CD8-positive, alpha-beta memory T cell (primary cell): Measurements from ENCODE around the gene JCHAIN. TPM values are rescaled to one million over a fixed set of nuclear protein-coding genes. Genes with fewer than 3 reads are reported as not detected.
"Not testable (repeated sequence)": the region's sequence is repeated elsewhere in the genome, so short reads cannot be mapped to it uniquely, and the experiment has no call there.

Experiments used
- CTCF ChIA-PET: fragments of 350-600 bp; sonication (Branson Sonifier 250); formaldehyde crosslinking; loops from one replicate; lab custom pipeline; 2021; ENCODE audit warnings: antibody characterized with exemption; lab: Charles Lee
- POLR2A ChIA-PET: fragments of 350-600 bp; sonication (Branson Sonifier 250); formaldehyde crosslinking; loops from one replicate; lab custom pipeline; 2021; ENCODE audit warnings: antibody characterized with exemption; lab: Charles Lee
- DNase-seq, 5 donors: peaks; one replicate each; pipeline versions ENCODE4 v3.0.0 to v3.0.0-alpha.2; 2020 to 2022; ENCODE audit warnings: mixed read lengths in 1 of 5
- H3K27ac ChIP-seq: one replicate; pipeline ENCODE4 v1.7.0; 2013; ENCODE audit warnings: low read depth, mild to moderate bottlenecking, low read length, moderate library complexity
- H3K27me3 ChIP-seq: 2 replicates; pipeline ENCODE4 v1.7.0; 2013; ENCODE audit warnings: low read length, mild to moderate bottlenecking; ENCODE audit not compliant: insufficient read depth, poor library complexity, severe bottlenecking
- H3K36me3 ChIP-seq: 2 replicates; pipeline ENCODE4 v1.7.0; 2013; ENCODE audit warnings: mild to moderate bottlenecking, low read length, moderate library complexity; ENCODE audit not compliant: insufficient read depth
- H3K4me1 ChIP-seq: 2 replicates; pipeline ENCODE4 v1.7.0; 2013; ENCODE audit warnings: mild to moderate bottlenecking, low read length, moderate library complexity; ENCODE audit not compliant: insufficient read depth
- H3K4me3 ChIP-seq: 2 replicates; pipeline ENCODE4 v1.7.0; 2013; ENCODE audit warnings: mild to moderate bottlenecking, low read length
- H3K9me3 ChIP-seq: 2 replicates; pipeline ENCODE4 v1.7.0; 2013; ENCODE audit warnings: mild to moderate bottlenecking, low read length
- H3K27ac Mint-ChIP-seq, 8 donors: one replicate each; pipeline ENCODE4 v1.8.0; 2020 to 2021; ENCODE audit warnings: mixed read lengths in 8 of 8, mild to moderate bottlenecking in 6 of 8, inconsistent platforms in 3 of 8, moderate library complexity in 3 of 8
- H3K27me3 Mint-ChIP-seq, 2 donors: one replicate each; pipeline ENCODE4 v1.8.0; 2020 to 2021; ENCODE audit warnings: mixed read lengths in 2 of 2, mild to moderate bottlenecking in 1 of 2, moderate library complexity in 1 of 2
- H3K36me3 Mint-ChIP-seq, 3 donors: one replicate each; pipeline ENCODE4 v1.8.0; 2020 to 2021; ENCODE audit warnings: mixed read lengths in 3 of 3, inconsistent platforms in 1 of 3, mild to moderate bottlenecking in 1 of 3
- H3K4me1 Mint-ChIP-seq, 3 donors: one replicate each; pipeline ENCODE4 v1.8.0; 2020 to 2021; ENCODE audit warnings: mixed read lengths in 3 of 3, inconsistent platforms in 1 of 3, mild to moderate bottlenecking in 1 of 3
- H3K4me3 Mint-ChIP-seq, 7 donors: one replicate each; pipeline ENCODE4 v1.8.0; 2020 to 2021; ENCODE audit warnings: mixed read lengths in 7 of 7, mild to moderate bottlenecking in 6 of 7, moderate library complexity in 4 of 7, inconsistent platforms in 2 of 7
- H3K9me3 Mint-ChIP-seq, 5 donors: one replicate each; pipeline ENCODE4 v1.8.0; 2020 to 2022; ENCODE audit warnings: mixed read lengths in 5 of 5, mild to moderate bottlenecking in 3 of 5, moderate library complexity in 2 of 5, inconsistent platforms in 1 of 5
- polyA plus RNA-seq: library from polyadenylated mRNA; unstranded; fragments of 300-500 nt; fragmentation: Illumina TruSeq; gene quantifications from one replicate; pipeline ENCODE4 v1.2.3, GENCODE V29; 2021
- total RNA-seq, 2 experiments: library from RNA; stranded (reverse); gene quantifications; one replicate each; pipeline ENCODE4 v1.2.3, GENCODE V29; 2021

Gene JCHAIN
- total and polyA plus RNA-seq, 3 experiments from 2014 or later = not detected

- Histone ChIP-seq H3K9me3 (no peaks in the 10 kb centered on the region), H3K27me3 (no peaks in the 10 kb centered on the region), H3K4me1 (no peaks in the 10 kb centered on the region), H3K4me3 (no peak overlapping the region), H3K36me3 (no peaks in the 10 kb centered on the region), H3K27ac (no peak overlapping the region)
- Mint-ChIP-seq H3K27me3 (no peaks in the 10 kb centered on the region), H3K4me3 (no peak overlapping the region), H3K36me3 (no peaks in the 10 kb centered on the region), H3K27ac (peak overlapping the region in 1 of 8 donors; percentile 34), H3K9me3 (no peaks in the 10 kb centered on the region), H3K4me1 (no peaks in the 10 kb centered on the region)
- POLR2A ChIA-PET = no interaction called here
- CTCF ChIA-PET = no interaction called here
- DNase-seq = no peak
Observed at GRCh38 chr4:70660106-70660505, 6.2 kb downstream of the JCHAIN start.

DNA sequence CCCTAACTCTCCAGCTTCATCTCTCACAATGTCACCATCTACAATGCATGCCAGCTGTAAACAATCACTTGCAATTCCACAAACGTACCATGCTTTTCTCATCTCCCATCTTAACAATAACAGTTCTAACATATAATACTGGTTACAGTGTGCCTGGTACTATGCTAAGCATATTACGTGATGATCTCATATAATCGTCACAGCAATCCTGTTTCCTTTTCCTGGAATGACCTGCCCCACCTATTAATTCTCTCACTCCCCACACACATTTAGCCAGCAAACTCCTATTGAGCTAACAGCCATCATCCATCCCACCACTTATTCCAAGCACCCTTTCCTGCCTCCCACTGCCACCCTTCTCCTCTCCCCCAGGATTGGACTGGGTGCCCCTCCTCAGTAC, 7.9 kb downstream of the JCHAIN start:
- no peak for DNase-seq
- no peaks in the 10 kb centered on the region for H3K27me3 Mint-ChIP-seq
- ChIA-PET CTCF (no interaction called here), POLR2A (no interaction called here)
- Histone ChIP-seq H3K4me1 (no peaks in the 10 kb centered on the region), H3K36me3 (no peaks in the 10 kb centered on the region), H3K4me3 (no peak overlapping the region), H3K9me3 (no peaks in the 10 kb centered on the region), H3K27ac (no peak overlapping the region), H3K27me3 (no peaks in the 10 kb centered on the region)
- H3K4me1 Mint-ChIP-seq = no peaks in the 10 kb centered on the region
- no peak overlapping the region for H3K27ac Mint-ChIP-seq
- H3K4me3 Mint-ChIP-seq = no peak overlapping the region
- H3K9me3 Mint-ChIP-seq = no peaks in the 10 kb centered on the region
- no peaks in the 10 kb centered on the region for H3K36me3 Mint-ChIP-seq

- no peaks in the 10 kb centered on the region for H3K27me3 ChIP-seq
- H3K27ac ChIP-seq = no peak overlapping the region
- DNase-seq = no peak
- H3K4me3 ChIP-seq = no peak overlapping the region
- ChIA-PET CTCF (interaction anchor here (1.3 kb wide), 1 partner anchor 9 kb away, joined by 4 read pairs; no protein-coding TSS in a partner anchor), POLR2A (no interaction called here)
- no peaks in the 10 kb centered on the region for H3K27me3 Mint-ChIP-seq
- no peaks in the 10 kb centered on the region for H3K4me1 Mint-ChIP-seq
- H3K9me3 ChIP-seq = no peaks in the 10 kb centered on the region
- no peak overlapping the region for H3K27ac Mint-ChIP-seq
- H3K4me1 ChIP-seq = no peaks in the 10 kb centered on the region
- no peaks in the 10 kb centered on the region for H3K36me3 ChIP-seq
- no peaks in the 10 kb centered on the region for H3K9me3 Mint-ChIP-seq
- H3K36me3 Mint-ChIP-seq = no peaks in the 10 kb centered on the region
- H3K4me3 Mint-ChIP-seq = no peak overlapping the region
Observed at GRCh38 chr4:70657326-70657725, 9.0 kb downstream of the JCHAIN start.

- Histone ChIP-seq H3K9me3 (no peaks in the 10 kb centered on the region), H3K27ac (no peak overlapping the region), H3K4me3 (no peak overlapping the region), H3K36me3 (no peaks in the 10 kb centered on the region), H3K27me3 (no peaks in the 10 kb centered on the region), H3K4me1 (no peaks in the 10 kb centered on the region)
- Mint-ChIP-seq H3K27me3 (peaks cover 0 to 5% of the 10 kb centered on the region in 2 donors), H3K27ac (no peak overlapping the region), H3K9me3 (no peaks in the 10 kb centered on the region), H3K36me3 (no peaks in the 10 kb centered on the region), H3K4me3 (no peak overlapping the region), H3K4me1 (peaks cover 0 to 5% (median 0%) of the 10 kb centered on the region in 3 donors)
- DNase-seq = no peak
- ChIA-PET CTCF (no interaction called here), POLR2A (no interaction called here)
Observed at GRCh38 chr4:70654605-70655011, 11.7 kb downstream of the JCHAIN start.

- Histone ChIP-seq H3K4me1 (no peaks in the 10 kb centered on the region), H3K27me3 (no peaks in the 10 kb centered on the region), H3K36me3 (no peaks in the 10 kb centered on the region), H3K27ac (no peak overlapping the region), H3K9me3 (no peaks in the 10 kb centered on the region), H3K4me3 (no peak overlapping the region)
- Mint-ChIP-seq H3K4me3 (no peak overlapping the region), H3K4me1 (peaks cover 0 to 5% (median 0%) of the 10 kb centered on the region in 3 donors), H3K27me3 (peaks cover 0 to 9% of the 10 kb centered on the region in 2 donors), H3K36me3 (no peaks in the 10 kb centered on the region), H3K9me3 (no peaks in the 10 kb centered on the region), H3K27ac (no peak overlapping the region)
- POLR2A ChIA-PET = interaction anchor here (0.6 kb wide), 1 partner anchor 10 kb away, joined by 3 read pairs; no protein-coding TSS in a partner anchor
- DNase-seq = peak in 2 of 5 donors; percentile 24 to 37
- CTCF ChIA-PET = interaction anchor here (0.7 to 2.5 kb wide), 13 partner anchors 12 to 530 kb away, joined by 3 to 13 read pairs (median 3); partner anchors contain the start of genes DCK and RUFY3
Observed at GRCh38 chr4:70651864-70652506, 14.3 kb downstream of the JCHAIN start.

DNA sequence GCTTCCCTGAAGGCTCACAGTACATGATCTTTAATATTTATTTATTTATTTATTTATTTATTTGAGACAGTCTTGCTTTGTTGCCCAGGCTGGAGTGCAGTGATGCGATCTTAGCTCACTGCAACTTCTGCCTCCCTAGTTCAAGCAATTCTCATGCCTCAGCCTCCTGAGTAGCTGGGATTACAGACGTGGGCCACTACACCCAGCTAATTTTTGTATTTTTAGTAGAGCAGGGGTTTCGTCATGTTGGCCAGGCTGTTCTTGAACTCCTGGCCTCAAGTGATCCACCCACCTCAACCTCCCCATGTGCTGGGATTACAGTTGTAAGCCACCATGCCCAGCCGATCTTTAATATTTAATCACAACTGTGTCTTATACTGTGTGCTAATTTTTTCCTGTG, 15.6 kb downstream of the JCHAIN start:
- H3K9me3 ChIP-seq, DNase-seq, H3K4me1 Mint-ChIP-seq, H3K27me3 Mint-ChIP-seq, H3K4me3 Mint-ChIP-seq, H3K27me3 ChIP-seq, H3K4me3 ChIP-seq, H3K36me3 Mint-ChIP-seq, H3K4me1 ChIP-seq, H3K9me3 Mint-ChIP-seq, H3K27ac Mint-ChIP-seq, H3K36me3 ChIP-seq, H3K27ac ChIP-seq: not testable (repeated sequence)
- CTCF ChIA-PET = interaction anchor here (0.9 to 2.5 kb wide), 2 partner anchors 17 to 86 kb away, joined by 4 to 10 read pairs; no protein-coding TSS in a partner anchor
- POLR2A ChIA-PET = interaction anchor here (0.6 kb wide), 1 partner anchor 65 kb away, joined by 5 read pairs; no protein-coding TSS in a partner anchor

DNA sequence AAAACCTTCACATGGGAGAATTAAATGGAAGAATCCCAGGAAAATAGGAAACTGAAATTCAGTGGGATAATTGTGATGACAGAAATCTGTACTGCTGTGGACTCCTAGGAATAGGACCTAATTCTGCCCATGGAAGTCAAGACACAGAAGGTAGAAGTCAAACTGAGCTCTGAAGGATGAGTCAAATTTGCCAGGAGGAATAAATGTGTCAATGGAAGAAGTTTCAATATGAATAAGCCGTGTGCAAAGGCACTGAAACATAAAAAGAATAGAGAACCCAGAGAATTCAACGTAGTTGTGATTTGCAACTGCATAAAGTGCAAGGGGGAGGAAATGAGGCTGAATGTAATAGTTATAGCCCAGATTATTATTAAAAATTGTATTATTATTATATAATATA, 26.1 kb downstream of the JCHAIN start:
- POLR2A ChIA-PET = no interaction called here
- no peaks in the 10 kb centered on the region for H3K27me3 ChIP-seq
- CTCF ChIA-PET = interaction anchor here (0.9 kb wide), 1 partner anchor 12 kb away, joined by 3 read pairs; no protein-coding TSS in a partner anchor

GRCh38 chr4:70637239-70637913, 28.9 kb downstream of the JCHAIN start:
- Mint-ChIP-seq H3K27ac (no peak overlapping the region), H3K4me1 (no peaks in the 10 kb centered on the region), H3K4me3 (no peak overlapping the region), H3K9me3 (no peaks in the 10 kb centered on the region), H3K27me3 (peaks cover 7 to 29% of the 10 kb centered on the region in 2 donors), H3K36me3 (no peaks in the 10 kb centered on the region)
- Histone ChIP-seq H3K36me3 (no peaks in the 10 kb centered on the region), H3K27ac (no peak overlapping the region), H3K4me1 (no peaks in the 10 kb centered on the region), H3K4me3 (no peak overlapping the region), H3K9me3 (no peaks in the 10 kb centered on the region), H3K27me3 (no peaks in the 10 kb centered on the region)
- ChIA-PET POLR2A (interaction anchor here (0.7 kb wide), 1 partner anchor 212 kb away, joined by 10 read pairs; no protein-coding TSS in a partner anchor), CTCF (no interaction called here)
- DNase-seq = no peak

More for the DNA sequence above, 26.1 kb downstream of the JCHAIN start:
- no peaks in the 10 kb centered on the region for H3K9me3 Mint-ChIP-seq
- no peak overlapping the region for H3K27ac Mint-ChIP-seq
- no peak overlapping the region for H3K4me3 Mint-ChIP-seq
- Histone ChIP-seq H3K36me3 (no peaks in the 10 kb centered on the region), H3K4me1 (no peaks in the 10 kb centered on the region), H3K27ac (no peak overlapping the region), H3K9me3 (no peaks in the 10 kb centered on the region), H3K4me3 (no peak overlapping the region)
- no peaks in the 10 kb centered on the region for H3K4me1 Mint-ChIP-seq
- peaks cover 1 to 15% of the 10 kb centered on the region in 2 donors for H3K27me3 Mint-ChIP-seq
- H3K36me3 Mint-ChIP-seq = no peaks in the 10 kb centered on the region
- no peak for DNase-seq
